Measurements from ENCODE around the gene PIK3CD. TPM values are rescaled to one million over a fixed set of nuclear protein-coding genes. Genes with fewer than 3 reads are reported as not detected.

PIK3CD gene
- total RNA-seq, 2 donors from 2014 or later, result 12.4 to 18.7 TPM

DNA sequence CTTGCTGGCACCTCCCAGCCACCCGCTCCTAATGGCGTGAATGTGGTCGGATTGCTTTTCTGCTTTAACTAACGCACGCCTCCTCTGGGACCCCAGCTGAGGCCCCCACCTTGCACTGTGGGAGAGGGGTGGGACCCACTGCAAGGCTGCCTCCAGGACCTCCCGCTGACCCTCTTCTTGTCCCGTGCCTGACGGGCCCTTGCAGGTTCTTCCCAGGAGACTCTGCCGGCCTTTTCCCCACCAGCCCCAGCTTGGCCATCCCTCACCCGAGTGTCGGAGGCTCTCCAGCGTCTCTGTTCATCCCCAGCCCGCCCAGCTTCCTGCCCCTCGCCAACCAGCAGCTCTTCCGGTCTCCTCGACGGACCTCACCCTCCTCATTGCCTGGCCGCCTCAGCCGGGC lies 44.2 kb upstream of the PIK3CD start:
- peaks cover 17% of the 10 kb centered on the region for H3K36me3 ChIP-seq
- DNase-seq (ENCODE audit: low spot score) (no peak), ATAC-seq (ENCODE audit: insufficient number of reproducible peaks, low FRiP score, low read depth) (no peak)
- no peak overlapping the region for H3K27ac ChIP-seq
- no peaks in the 10 kb centered on the region for H3K27me3 ChIP-seq (replicated peaks; ENCODE audit: insufficient read depth)
- H3K4me3 ChIP-seq, result no peak overlapping the region
- no peaks in the 10 kb centered on the region for H3K4me1 ChIP-seq (ENCODE audit: control insufficient read depth in 1 of 2, low read depth in 2 of 2)
- TF ChIP-seq, protein P1, sequence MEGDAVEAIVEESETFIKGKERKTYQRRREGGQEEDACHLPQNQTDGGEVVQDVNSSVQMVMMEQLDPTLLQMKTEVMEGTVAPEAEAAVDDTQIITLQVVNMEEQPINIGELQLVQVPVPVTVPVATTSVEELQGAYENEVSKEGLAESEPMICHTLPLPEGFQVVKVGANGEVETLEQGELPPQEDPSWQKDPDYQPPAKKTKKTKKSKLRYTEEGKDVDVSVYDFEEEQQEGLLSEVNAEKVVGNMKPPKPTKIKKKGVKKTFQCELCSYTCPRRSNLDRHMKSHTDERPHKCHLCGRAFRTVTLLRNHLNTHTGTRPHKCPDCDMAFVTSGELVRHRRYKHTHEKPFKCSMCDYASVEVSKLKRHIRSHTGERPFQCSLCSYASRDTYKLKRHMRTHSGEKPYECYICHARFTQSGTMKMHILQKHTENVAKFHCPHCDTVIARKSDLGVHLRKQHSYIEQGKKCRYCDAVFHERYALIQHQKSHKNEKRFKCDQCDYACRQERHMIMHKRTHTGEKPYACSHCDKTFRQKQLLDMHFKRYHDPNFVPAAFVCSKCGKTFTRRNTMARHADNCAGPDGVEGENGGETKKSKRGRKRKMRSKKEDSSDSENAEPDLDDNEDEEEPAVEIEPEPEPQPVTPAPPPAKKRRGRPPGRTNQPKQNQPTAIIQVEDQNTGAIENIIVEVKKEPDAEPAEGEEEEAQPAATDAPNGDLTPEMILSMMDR (IDR thresholded peaks at IDR 0.05), result no peak
- H3K9me3 ChIP-seq, result no peaks in the 10 kb centered on the region

DNA sequence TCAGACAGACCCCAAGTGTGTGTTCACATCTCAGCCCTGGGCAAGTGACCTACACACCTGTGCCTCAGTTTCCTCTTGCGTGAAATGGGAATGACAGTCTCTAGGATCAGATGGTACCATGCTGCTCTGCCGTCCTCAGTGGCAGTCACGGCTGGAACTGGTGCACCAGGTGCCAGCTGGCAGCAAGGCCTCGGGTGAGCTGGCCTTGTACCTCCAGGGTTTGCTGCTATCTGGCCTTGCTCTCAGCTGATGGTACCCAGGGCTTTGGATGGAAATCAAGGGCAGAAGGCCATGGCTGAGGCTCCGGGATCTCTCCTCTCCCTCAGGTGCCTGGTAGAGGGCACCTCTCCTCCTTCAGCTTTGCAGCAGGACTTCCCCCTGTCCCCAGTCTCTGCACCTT lies 41.5 kb upstream of the PIK3CD start:
- Histone ChIP-seq H3K9me3 (no peaks in the 10 kb centered on the region), H3K27me3 (replicated peaks; ENCODE audit: insufficient read depth) (no peaks in the 10 kb centered on the region), H3K27ac (no peak overlapping the region), H3K36me3 (peaks cover 20% of the 10 kb centered on the region), H3K4me3 (no peak overlapping the region), H3K4me1 (ENCODE audit: control insufficient read depth in 1 of 2, low read depth in 2 of 2) (no peaks in the 10 kb centered on the region)
- DNase-seq (ENCODE audit: low spot score) (no peak), ATAC-seq (ENCODE audit: insufficient number of reproducible peaks, low FRiP score, low read depth) (no peak)
- TF ChIP-seq, protein P1 (IDR thresholded peaks at IDR 0.05), result no peak

DNA sequence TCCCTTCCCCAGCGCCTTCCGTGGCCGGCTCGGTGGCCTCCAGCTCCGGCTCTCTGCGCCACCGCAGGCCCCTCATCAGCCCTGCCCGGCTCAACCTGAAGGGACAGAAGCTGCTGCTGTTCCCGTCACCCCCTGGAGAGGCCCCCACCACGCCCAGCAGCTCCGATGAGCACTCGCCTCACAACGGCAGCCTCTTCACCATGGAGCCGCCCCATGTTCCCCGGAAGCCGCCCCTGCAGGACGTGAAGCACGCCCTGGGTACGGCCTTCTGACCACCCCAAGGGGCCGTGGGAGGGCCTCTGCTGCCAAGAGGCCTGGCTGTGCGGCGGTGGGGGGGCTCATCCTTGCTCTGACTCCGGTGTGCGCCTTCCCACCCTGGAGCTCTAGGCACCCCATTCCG lies 41.0 kb upstream of the PIK3CD start:
- DNase-seq (ENCODE audit: low spot score) (no peak), ATAC-seq (ENCODE audit: insufficient number of reproducible peaks, low FRiP score, low read depth) (no peak)
- TF ChIP-seq, protein P1 (IDR thresholded peaks at IDR 0.05), result no peak
- Histone ChIP-seq H3K36me3 (peaks cover 20% of the 10 kb centered on the region), H3K27ac (no peak overlapping the region), H3K27me3 (replicated peaks; ENCODE audit: insufficient read depth) (no peaks in the 10 kb centered on the region), H3K4me3 (no peak overlapping the region), H3K9me3 (no peaks in the 10 kb centered on the region), H3K4me1 (ENCODE audit: control insufficient read depth in 1 of 2, low read depth in 2 of 2) (no peaks in the 10 kb centered on the region)

DNA sequence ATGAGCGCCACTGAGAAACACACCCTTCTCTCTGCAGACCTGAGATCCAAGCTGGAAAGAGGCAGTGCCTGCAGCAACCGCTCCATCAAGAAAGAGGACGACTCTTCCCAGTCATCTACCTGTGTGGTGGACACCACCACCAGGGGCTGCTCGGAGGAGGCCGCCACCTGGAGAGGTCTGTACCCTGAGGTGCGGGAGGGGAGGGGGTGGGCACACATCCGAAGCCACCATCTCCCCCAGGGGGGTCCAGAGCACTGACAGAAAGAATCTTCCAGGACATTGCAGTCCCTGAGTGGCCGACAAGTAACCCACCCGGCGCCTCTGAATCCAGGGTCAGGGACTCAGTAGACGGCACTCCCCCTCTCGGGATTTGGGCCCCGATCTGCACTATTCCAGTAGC lies 39.8 kb upstream of the PIK3CD start:
- no peaks in the 10 kb centered on the region for H3K27me3 ChIP-seq (replicated peaks; ENCODE audit: insufficient read depth)
- H3K9me3 ChIP-seq, result no peaks in the 10 kb centered on the region
- no peaks in the 10 kb centered on the region for H3K4me1 ChIP-seq (ENCODE audit: control insufficient read depth in 1 of 2, low read depth in 2 of 2)
- TF ChIP-seq, protein P1 (IDR thresholded peaks at IDR 0.05), result no peak
- DNase-seq (ENCODE audit: low spot score) (no peak), ATAC-seq (ENCODE audit: insufficient number of reproducible peaks, low FRiP score, low read depth) (no peak)
- no peak overlapping the region for H3K27ac ChIP-seq
- H3K36me3 ChIP-seq, result peaks cover 20% of the 10 kb centered on the region
- H3K4me3 ChIP-seq, result no peak overlapping the region

DNA sequence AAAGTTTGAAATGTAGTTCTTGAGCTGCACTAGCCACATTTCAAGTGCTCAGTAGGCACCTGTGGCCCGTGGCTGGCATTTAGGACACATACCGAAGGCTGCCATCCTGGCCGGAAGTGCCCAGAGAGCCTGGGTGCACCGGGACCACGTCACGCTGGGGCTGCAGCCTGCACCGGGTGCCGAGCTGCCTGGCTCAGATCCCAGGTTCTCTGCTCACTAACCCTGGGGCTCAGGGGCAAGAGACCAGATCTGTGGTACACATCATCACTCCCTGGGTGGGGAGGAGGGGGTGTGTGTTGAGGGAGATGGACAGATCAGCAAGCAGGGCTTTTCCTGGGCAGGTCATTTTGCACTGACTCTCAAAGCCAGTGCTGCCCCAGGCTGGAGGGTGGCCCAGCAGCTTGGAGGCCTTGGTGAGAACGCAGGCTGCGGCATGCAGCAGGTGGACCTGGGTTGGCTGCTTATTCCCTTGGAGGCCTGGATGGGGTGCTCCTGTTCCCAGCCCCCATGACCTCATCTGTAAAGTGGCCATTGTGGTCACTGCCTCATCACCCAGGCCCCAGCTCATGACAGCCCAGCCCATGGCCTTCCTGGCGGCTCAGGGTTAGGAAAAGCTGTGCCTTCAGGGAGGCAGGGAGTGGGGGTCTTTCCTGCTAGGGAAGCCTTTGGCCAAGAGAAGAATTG lies 39.2 kb upstream of the PIK3CD start:
- no peak for ATAC-seq (ENCODE audit: insufficient number of reproducible peaks, low FRiP score, low read depth)
- peaks cover 20% of the 10 kb centered on the region for H3K36me3 ChIP-seq
- H3K27me3 ChIP-seq (replicated peaks; ENCODE audit: insufficient read depth), result no peaks in the 10 kb centered on the region
- no peak overlapping the region for H3K27ac ChIP-seq
- DNase-seq (ENCODE audit: low spot score), result no peak
- H3K4me1 ChIP-seq (ENCODE audit: control insufficient read depth in 1 of 2, low read depth in 2 of 2), result no peaks in the 10 kb centered on the region
- no peak overlapping the region for H3K4me3 ChIP-seq
- TF ChIP-seq, protein P1 (IDR thresholded peaks at IDR 0.05), result no peak
- H3K9me3 ChIP-seq, result no peaks in the 10 kb centered on the region

Measured in thoracic aorta (tissue), 2 donors.